ENCODE data around the gene PCNA. TPM values are rescaled to one million over a fixed set of nuclear protein-coding genes. Genes with fewer than 3 reads are reported as not detected.

The PCNA gene
- total and polyA plus RNA-seq, 9 of the 15 experiments (the other 6 are each of a cell fraction or from before 2014, with no cell fraction given), result 213 to 390 (median 291) TPM

DNA sequence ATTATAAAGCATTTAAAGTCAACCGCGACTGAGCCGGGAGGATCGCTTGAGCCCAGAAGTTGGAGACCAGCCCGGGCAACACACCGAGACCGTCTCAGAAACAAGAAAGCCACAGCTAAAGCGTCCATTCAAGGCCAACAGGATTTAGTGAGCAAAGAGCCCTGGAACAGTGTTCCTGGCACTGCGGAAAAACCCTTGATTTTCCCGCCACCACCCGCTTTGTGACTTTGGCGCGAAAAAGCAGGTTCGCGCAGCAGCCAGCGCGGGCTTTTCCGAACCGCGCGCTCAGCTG, 669 bp downstream of the PCNA start (continued):
- no peak for TF ChIP-seq ZBTB40 (IDR thresholded peaks at IDR 0.05)
- TF ChIP-seq ZBTB40 (CRISPR knock-in tag; IDR thresholded peaks at IDR 0.05), result peak; percentile 83
- peak; percentile 57 to 61 for TF ChIP-seq TRIM24 (IDR thresholded peaks at IDR 0.05)
- peak; percentile 85 for TF ChIP-seq ZNF24 (IDR thresholded peaks at IDR 0.05)
- no peak for TF ChIP-seq CGGBP1 (CRISPR knock-in tag; IDR thresholded peaks at IDR 0.05)
- TF ChIP-seq TEAD1 (CRISPR knock-in tag; IDR thresholded peaks at IDR 0.05), result peak in 1 of 2 experiments; percentile 98; a peak in 1 of 4 replicates
- TF ChIP-seq CEBPG (CRISPR knock-in tag; IDR thresholded peaks at IDR 0.05), result peak; percentile 38; the same call in 1 of the 2 replicates
- TF ChIP-seq CEBPG (tag; conservative IDR thresholded peaks at IDR 0.05 in 1 of 2, IDR thresholded peaks at IDR 0.05 in 1 of 2), result no peak
- no peak for TF ChIP-seq POLR2A (conservative IDR thresholded peaks at IDR 0.05)
- no peak for TF ChIP-seq STAT5A (IDR thresholded peaks at IDR 0.05; ENCODE audit: borderline replicate concordance, low read length)
- 0 out of 2 replicates have a peak, but pooled peaks have one; percentile 9 for TF ChIP-seq NFRKB (IDR thresholded peaks at IDR 0.05; ENCODE audit: low read depth)
- TF ChIP-seq KLF6 (CRISPR knock-in tag; IDR thresholded peaks at IDR 0.05; ENCODE audit: borderline replicate concordance), result no peak
- TF ChIP-seq LCOR (CRISPR knock-in tag; IDR thresholded peaks at IDR 0.05), result peak; percentile 100
- TF ChIP-seq EP300 (IDR thresholded peaks at IDR 0.05; ENCODE audit: low read length), result no peak

Measured in K562 (cell line).